ENCODE measurements around the gene PIK3CB. TPM values are rescaled to one million over a fixed set of nuclear protein-coding genes. Genes with fewer than 3 reads are reported as not detected.

The PIK3CB gene
- total RNA-seq, 1 experiment from 2014 or later, result 29.7 TPM

DNA sequence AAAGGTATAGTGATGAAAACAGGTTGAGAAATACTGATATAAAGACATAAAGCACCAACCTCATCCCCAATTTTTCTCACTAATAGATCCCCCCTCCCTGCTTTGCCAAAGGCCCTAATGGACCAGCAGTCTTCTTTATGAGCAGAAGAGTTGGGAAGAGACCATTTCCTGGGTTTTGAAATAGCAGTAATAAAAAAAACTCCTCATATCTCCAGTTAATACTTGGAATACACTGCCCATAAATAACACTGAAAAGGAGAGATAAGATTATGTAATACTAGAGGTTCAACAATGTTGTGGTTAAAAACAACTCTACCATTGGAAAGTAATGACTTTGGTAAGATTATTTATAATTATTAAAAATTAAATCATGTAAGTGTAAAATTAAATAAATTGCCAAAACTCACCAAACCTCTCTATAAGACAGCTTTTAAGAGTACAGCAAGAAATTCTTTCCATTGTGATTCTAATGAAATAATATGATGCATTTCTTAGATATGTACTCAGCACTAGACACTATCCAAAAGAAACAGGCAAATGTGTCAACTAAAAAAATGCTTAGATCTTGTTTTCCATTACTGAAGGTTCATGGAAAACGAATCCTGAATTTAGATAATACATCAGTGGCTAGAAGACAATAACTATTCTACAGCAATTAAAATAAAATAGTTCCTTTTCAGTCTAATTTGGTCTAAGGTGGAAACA, 137.9 kb downstream of the PIK3CB start:
- Histone ChIP-seq H3K36me3 (ENCODE audit: control insufficient read depth, insufficient read depth, low read length) (0 out of 2 replicates have a peak, but pooled peaks cover 1% of the 10 kb centered on the region), H3K4me3 (ENCODE audit: low read depth, low read length) (no peak overlapping the region), H3K9me3 (no peaks in the 10 kb centered on the region), H3K27me3 (replicated peaks; ENCODE audit: control insufficient read depth, insufficient read depth, low read length) (no peaks in the 10 kb centered on the region), H3K4me1 (no peaks in the 10 kb centered on the region)
- ChIA-PET POLR2A (no interaction called here), CTCF (no interaction called here)
- Mint-ChIP-seq H3K27ac (ENCODE audit: unreplicated experiment) (no peak overlapping the region), H3K9me3 (ENCODE audit: unreplicated experiment) (peaks cover 9% of the 10 kb centered on the region), H3K27me3 (ENCODE audit: insufficient read depth, unreplicated experiment) (no peaks in the 10 kb centered on the region), H3K36me3 (ENCODE audit: insufficient read depth, unreplicated experiment) (peaks cover 7% of the 10 kb centered on the region), H3K4me1 (ENCODE audit: low read depth, unreplicated experiment) (peaks cover 5% of the 10 kb centered on the region), H3K4me3 (ENCODE audit: unreplicated experiment) (no peak overlapping the region)
- no TSS peak for BruUV-seq (replicated peaks)
- DNase-seq, result no peak
- TF ChIP-seq, protein P1, sequence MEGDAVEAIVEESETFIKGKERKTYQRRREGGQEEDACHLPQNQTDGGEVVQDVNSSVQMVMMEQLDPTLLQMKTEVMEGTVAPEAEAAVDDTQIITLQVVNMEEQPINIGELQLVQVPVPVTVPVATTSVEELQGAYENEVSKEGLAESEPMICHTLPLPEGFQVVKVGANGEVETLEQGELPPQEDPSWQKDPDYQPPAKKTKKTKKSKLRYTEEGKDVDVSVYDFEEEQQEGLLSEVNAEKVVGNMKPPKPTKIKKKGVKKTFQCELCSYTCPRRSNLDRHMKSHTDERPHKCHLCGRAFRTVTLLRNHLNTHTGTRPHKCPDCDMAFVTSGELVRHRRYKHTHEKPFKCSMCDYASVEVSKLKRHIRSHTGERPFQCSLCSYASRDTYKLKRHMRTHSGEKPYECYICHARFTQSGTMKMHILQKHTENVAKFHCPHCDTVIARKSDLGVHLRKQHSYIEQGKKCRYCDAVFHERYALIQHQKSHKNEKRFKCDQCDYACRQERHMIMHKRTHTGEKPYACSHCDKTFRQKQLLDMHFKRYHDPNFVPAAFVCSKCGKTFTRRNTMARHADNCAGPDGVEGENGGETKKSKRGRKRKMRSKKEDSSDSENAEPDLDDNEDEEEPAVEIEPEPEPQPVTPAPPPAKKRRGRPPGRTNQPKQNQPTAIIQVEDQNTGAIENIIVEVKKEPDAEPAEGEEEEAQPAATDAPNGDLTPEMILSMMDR (IDR thresholded peaks at IDR 0.05; ENCODE audit: insufficient read depth in 1 of 2, low read depth in 1 of 2, low read length in 1 of 2, severe bottlenecking in 1 of 2, unreplicated experiment in 1 of 2), result no peak
- intact Hi-C loops (cut with micrococcal nuclease; ENCODE audit: unreplicated experiment), result no loop called here

DNA sequence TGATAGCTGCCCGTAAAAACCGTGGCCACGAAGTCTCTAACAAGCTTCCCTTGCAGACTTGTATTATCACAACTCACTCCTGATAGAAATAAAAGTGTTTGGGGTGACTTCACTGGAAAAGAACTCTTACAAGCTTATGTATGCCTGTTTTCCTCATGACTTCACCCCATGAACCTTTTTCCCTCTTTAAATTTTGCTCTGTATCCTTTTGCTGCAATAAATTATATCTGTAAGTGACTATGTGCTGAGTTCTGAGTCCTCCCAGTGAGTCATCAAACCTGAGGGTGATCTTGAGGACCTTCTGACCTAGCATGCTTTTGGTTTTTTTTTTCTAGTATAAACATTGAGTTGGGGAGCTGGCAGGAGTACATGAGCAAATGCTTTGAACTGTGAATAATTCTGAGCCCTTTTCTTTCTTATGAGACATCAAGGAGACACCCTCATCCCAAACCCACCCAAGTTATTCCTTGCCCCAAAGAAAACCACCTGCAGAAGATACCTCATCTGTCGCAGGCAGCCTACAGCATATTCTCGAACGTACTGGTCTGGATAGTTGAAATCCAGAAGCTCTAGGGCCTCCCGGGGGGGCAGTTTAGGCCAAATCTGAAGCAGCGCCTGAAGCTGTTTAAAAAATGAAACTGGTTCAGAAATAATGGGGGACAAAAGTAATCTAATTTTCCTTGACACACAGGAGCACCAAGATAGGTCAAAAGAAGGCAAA, 140.3 kb downstream of the PIK3CB start:
- Mint-ChIP-seq H3K4me3 (ENCODE audit: unreplicated experiment) (no peak overlapping the region), H3K27ac (ENCODE audit: unreplicated experiment) (no peak overlapping the region), H3K36me3 (ENCODE audit: insufficient read depth, unreplicated experiment) (peaks cover 11% of the 10 kb centered on the region), H3K4me1 (ENCODE audit: low read depth, unreplicated experiment) (peaks cover 12% of the 10 kb centered on the region), H3K27me3 (ENCODE audit: insufficient read depth, unreplicated experiment) (no peaks in the 10 kb centered on the region), H3K9me3 (ENCODE audit: unreplicated experiment) (peaks cover 6% of the 10 kb centered on the region)
- Histone ChIP-seq H3K9me3 (no peaks in the 10 kb centered on the region), H3K36me3 (ENCODE audit: control insufficient read depth, insufficient read depth, low read length) (no peaks in the 10 kb centered on the region), H3K27me3 (replicated peaks; ENCODE audit: control insufficient read depth, insufficient read depth, low read length) (no peaks in the 10 kb centered on the region), H3K4me3 (ENCODE audit: low read depth, low read length) (no peak overlapping the region), H3K4me1 (no peaks in the 10 kb centered on the region)
- TF ChIP-seq, protein P1 (IDR thresholded peaks at IDR 0.05; ENCODE audit: insufficient read depth in 1 of 2, low read depth in 1 of 2, low read length in 1 of 2, severe bottlenecking in 1 of 2, unreplicated experiment in 1 of 2), result no peak
- intact Hi-C loops (cut with micrococcal nuclease; ENCODE audit: unreplicated experiment), result no loop called here
- ChIA-PET POLR2A (no interaction called here), CTCF (interaction anchor here (0.8 to 1.3 kb wide), 3 partner anchors 221 to 242 kb away, joined by 3 to 6 read pairs (median 3); no protein-coding TSS in a partner anchor)
- BruUV-seq (replicated peaks), result no TSS peak
- no peak for DNase-seq

DNA sequence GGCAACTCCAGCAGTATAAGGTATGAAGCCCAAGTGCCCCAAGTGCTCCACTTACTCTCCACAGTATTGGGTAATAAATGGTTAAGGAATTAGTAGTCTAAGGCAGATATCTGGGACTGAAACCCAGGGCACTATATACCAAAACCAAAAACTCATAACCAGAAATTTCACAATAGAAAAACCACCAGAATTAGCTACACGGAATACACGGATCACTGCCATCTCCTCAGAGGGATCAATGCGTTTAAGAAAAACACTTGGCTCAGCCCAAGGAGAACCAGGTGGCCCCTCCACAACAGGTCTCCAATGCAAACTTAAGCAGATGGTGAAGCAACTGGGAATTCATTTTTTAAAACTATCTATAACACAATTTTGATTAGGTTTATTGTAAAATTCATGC, 142.6 kb downstream of the PIK3CB start:
- CTCF ChIA-PET, result no interaction called here

More for the DNA sequence above, 142.6 kb downstream of the PIK3CB start:
- Mint-ChIP-seq H3K36me3 (ENCODE audit: insufficient read depth, unreplicated experiment) (peaks cover 7% of the 10 kb centered on the region), H3K4me1 (ENCODE audit: low read depth, unreplicated experiment) (peaks cover 20% of the 10 kb centered on the region), H3K4me3 (ENCODE audit: unreplicated experiment) (no peak overlapping the region), H3K9me3 (ENCODE audit: unreplicated experiment) (no peaks in the 10 kb centered on the region), H3K27ac (ENCODE audit: unreplicated experiment) (no peak overlapping the region), H3K27me3 (ENCODE audit: insufficient read depth, unreplicated experiment) (no peaks in the 10 kb centered on the region)
- POLR2A ChIA-PET, result no interaction called here
- no peak overlapping the region for H3K4me3 ChIP-seq (ENCODE audit: low read depth, low read length)
- H3K4me1 ChIP-seq, result peaks cover 11% of the 10 kb centered on the region
- DNase-seq, result no peak
- TF ChIP-seq, protein P1 (IDR thresholded peaks at IDR 0.05; ENCODE audit: insufficient read depth in 1 of 2, low read depth in 1 of 2, low read length in 1 of 2, severe bottlenecking in 1 of 2, unreplicated experiment in 1 of 2), result no peak
- no TSS peak for BruUV-seq (replicated peaks)
- no peaks in the 10 kb centered on the region for H3K27me3 ChIP-seq (replicated peaks; ENCODE audit: control insufficient read depth, insufficient read depth, low read length)
- intact Hi-C loops (cut with micrococcal nuclease; ENCODE audit: unreplicated experiment), result no loop called here
- H3K36me3 ChIP-seq (ENCODE audit: control insufficient read depth, insufficient read depth, low read length), result no peaks in the 10 kb centered on the region
- H3K9me3 ChIP-seq, result no peaks in the 10 kb centered on the region
